ENCODE data around the gene SYCP2L.
A peak's percentile ranks its signal among the peaks of the same experiment; 100 is the strongest.

The SYCP2L gene

GRCh38 chr6:10963113-10963512 is 76.3 kb downstream of the SYCP2L start:
- TF ChIP-seq, protein P1, sequence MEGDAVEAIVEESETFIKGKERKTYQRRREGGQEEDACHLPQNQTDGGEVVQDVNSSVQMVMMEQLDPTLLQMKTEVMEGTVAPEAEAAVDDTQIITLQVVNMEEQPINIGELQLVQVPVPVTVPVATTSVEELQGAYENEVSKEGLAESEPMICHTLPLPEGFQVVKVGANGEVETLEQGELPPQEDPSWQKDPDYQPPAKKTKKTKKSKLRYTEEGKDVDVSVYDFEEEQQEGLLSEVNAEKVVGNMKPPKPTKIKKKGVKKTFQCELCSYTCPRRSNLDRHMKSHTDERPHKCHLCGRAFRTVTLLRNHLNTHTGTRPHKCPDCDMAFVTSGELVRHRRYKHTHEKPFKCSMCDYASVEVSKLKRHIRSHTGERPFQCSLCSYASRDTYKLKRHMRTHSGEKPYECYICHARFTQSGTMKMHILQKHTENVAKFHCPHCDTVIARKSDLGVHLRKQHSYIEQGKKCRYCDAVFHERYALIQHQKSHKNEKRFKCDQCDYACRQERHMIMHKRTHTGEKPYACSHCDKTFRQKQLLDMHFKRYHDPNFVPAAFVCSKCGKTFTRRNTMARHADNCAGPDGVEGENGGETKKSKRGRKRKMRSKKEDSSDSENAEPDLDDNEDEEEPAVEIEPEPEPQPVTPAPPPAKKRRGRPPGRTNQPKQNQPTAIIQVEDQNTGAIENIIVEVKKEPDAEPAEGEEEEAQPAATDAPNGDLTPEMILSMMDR (IDR thresholded peaks at IDR 0.05; ENCODE audit: borderline replicate concordance, control extremely low read depth, extremely low read depth, insufficient read depth, missing control alignments) = no peak
- in situ Hi-C loops (cut with MboI; ENCODE audit: low sequenced_read_pairs, unreplicated experiment) = no loop called here

DNA sequence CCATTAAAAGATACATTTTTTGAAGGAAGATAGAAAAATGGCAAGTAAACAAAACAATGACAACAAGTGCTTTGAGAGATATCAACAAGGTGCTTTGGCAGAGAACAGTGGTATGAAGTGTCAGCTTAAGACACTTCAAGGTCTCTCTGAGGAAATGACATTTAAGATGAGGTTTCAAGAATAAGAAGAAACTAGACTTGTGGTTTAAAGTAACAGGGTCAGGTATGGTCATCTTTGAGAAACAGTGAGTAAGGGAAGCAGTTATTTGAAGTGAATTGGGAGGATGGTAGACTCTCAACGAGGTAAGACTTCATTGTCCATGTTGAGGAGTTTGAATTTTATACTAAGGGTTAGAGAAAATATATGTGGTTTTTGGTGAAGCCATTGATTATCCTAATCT is 77.8 kb downstream of the SYCP2L start:
- DNase-seq (ENCODE audit: low spot score) = peak; percentile 42
- TF ChIP-seq, protein P1 (IDR thresholded peaks at IDR 0.05; ENCODE audit: borderline replicate concordance, control extremely low read depth, extremely low read depth, insufficient read depth, missing control alignments) = no peak
- in situ Hi-C loops (cut with MboI; ENCODE audit: low sequenced_read_pairs, unreplicated experiment) = no loop called here

More at GRCh38 chr6:10963113-10963512, 76.3 kb downstream of the SYCP2L start:
- no peak for DNase-seq (ENCODE audit: low spot score)

GRCh38 chr6:10968776-10969175 is 81.9 kb downstream of the SYCP2L start:
- in situ Hi-C loops (cut with MboI; ENCODE audit: low sequenced_read_pairs, unreplicated experiment) = no loop called here
- TF ChIP-seq, protein P1 (IDR thresholded peaks at IDR 0.05; ENCODE audit: borderline replicate concordance, control extremely low read depth, extremely low read depth, insufficient read depth, missing control alignments) = no peak
- no peak for DNase-seq (ENCODE audit: low spot score)

DNA sequence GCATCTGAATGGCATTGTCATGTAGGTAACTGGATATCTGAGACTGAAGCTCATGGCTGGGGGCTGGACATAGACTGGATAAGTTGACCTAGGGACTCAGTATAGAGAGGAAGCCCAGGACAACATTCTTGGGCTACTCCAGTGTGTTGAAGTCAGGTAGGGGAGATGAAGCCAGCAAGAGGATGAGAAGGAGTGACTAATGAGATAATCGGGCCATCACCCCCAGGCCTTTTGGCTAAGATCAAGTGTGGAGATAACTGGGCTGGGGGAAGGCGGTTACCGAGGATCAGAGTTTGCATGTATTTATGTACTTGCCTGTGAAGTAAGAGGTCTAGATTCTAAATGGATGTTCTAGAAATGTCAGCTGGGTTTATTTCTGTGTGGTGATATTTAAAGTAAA is 83.9 kb downstream of the SYCP2L start:
- TF ChIP-seq, protein P1 (IDR thresholded peaks at IDR 0.05; ENCODE audit: borderline replicate concordance, control extremely low read depth, extremely low read depth, insufficient read depth, missing control alignments) = no peak
- DNase-seq (ENCODE audit: low spot score) = no peak
- in situ Hi-C loops (cut with MboI; ENCODE audit: low sequenced_read_pairs, unreplicated experiment) = no loop called here

DNA sequence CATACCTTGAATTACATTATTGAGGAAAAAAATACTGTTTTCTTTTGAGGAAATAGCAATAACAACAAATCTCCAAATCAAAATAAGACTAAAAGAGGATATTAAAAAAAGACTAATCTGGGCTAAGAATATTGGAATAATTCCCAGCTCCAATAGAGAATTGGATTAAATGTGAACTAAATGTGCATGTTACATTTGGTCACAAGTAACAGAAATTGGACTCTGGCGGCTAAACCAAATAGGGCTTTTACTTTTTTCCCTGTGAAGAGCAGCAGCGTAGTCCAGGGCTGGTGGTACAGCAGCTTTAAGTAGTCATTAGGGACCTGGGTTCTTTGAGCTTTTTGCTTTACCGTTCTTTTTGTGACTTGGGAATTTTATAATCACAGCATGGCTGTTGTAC is 85.3 kb downstream of the SYCP2L start:
- TF ChIP-seq, protein P1 (IDR thresholded peaks at IDR 0.05; ENCODE audit: borderline replicate concordance, control extremely low read depth, extremely low read depth, insufficient read depth, missing control alignments) = no peak
- in situ Hi-C loops (cut with MboI; ENCODE audit: low sequenced_read_pairs, unreplicated experiment) = no loop called here
- no peak for DNase-seq (ENCODE audit: low spot score)

DNA sequence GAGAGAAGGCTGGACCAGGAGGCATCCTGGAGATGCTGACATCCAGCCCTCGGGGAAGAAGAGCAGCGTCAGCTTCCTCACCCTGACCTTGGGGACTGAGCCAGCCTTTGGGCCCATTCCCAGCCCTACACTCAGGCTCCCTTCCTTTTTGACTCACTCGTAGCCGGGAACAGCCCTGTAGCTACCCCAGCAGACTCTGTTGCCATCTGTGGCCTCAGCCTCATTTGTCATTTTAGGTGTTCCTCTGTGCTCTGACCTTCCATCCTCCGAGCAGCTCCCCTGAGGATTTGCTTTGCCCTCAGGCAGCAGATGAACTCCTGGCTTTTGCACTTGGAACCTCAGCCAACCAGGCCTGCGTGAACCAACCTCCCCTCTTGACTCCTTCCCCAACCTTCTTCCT is 89.7 kb downstream of the SYCP2L start:
- TF ChIP-seq, protein P1 (IDR thresholded peaks at IDR 0.05; ENCODE audit: borderline replicate concordance, control extremely low read depth, extremely low read depth, insufficient read depth, missing control alignments) = no peak
- no peak for DNase-seq (ENCODE audit: low spot score)
- in situ Hi-C loops (cut with MboI; ENCODE audit: low sequenced_read_pairs, unreplicated experiment) = no loop called here

All from GM13976 (cell line).